Measurements from ENCODE around the gene CLEC2L.

DNA sequence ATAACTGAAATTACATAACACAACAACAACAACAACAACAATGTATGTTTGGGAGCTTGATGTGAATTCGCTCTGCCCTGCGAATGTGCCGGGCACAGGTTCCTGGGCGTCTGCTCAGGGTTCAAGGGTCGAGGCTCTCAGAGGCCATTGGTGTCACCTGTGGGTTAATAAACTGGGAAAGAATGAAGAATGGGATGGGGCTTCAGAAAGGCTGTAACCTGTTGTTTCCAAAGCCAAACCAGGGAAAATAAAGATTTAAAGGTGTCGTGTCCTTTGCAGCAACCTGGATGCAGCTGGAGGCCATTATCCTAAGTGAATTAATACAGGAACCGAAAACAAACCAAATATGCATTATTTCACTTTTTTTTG is 22.7 kb upstream of the CLEC2L start:
- TF ChIP-seq, protein P1, sequence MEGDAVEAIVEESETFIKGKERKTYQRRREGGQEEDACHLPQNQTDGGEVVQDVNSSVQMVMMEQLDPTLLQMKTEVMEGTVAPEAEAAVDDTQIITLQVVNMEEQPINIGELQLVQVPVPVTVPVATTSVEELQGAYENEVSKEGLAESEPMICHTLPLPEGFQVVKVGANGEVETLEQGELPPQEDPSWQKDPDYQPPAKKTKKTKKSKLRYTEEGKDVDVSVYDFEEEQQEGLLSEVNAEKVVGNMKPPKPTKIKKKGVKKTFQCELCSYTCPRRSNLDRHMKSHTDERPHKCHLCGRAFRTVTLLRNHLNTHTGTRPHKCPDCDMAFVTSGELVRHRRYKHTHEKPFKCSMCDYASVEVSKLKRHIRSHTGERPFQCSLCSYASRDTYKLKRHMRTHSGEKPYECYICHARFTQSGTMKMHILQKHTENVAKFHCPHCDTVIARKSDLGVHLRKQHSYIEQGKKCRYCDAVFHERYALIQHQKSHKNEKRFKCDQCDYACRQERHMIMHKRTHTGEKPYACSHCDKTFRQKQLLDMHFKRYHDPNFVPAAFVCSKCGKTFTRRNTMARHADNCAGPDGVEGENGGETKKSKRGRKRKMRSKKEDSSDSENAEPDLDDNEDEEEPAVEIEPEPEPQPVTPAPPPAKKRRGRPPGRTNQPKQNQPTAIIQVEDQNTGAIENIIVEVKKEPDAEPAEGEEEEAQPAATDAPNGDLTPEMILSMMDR (IDR thresholded peaks at IDR 0.05): no peak
- TF ChIP-seq POLR2AphosphoS5 (IDR thresholded peaks at IDR 0.05): no peak
- no peak for TF ChIP-seq POLR2A (IDR thresholded peaks at IDR 0.05)
